ENCODE measurements around the gene NOL3. TPM values are rescaled to one million over a fixed set of nuclear protein-coding genes. Genes with fewer than 3 reads are reported as not detected.

NOL3 gene
- total RNA-seq, 1 donor from 2014 or later: 53.5 TPM

Other genes starting within 250 kb of the NOL3 start
- 0.95 and 1.1 TPM in 2 replicates for gene RRAD, start 245.0 kb upstream of the NOL3 start, total RNA-seq
- 119 and 126 TPM in 2 replicates for gene CIAO2B, start 236.1 kb upstream of the NOL3 start, total RNA-seq
- 41.1 and 46.0 TPM in 2 replicates for gene CES2, start 235.0 kb upstream of the NOL3 start, total RNA-seq
- gene CES3, start 209.3 kb upstream of the NOL3 start, total RNA-seq: 9.0 and 9.6 TPM in 2 replicates
- 48.9 and 54.4 TPM in 2 replicates for gene CES4A, start 181.9 kb upstream of the NOL3 start, total RNA-seq
- gene CBFB, start 141.4 kb upstream of the NOL3 start, total RNA-seq: 216 and 221 TPM in 2 replicates
- 19.6 and 19.9 TPM in 2 replicates for gene PHAF1, start 60.6 kb upstream of the NOL3 start, total RNA-seq
- 15.1 and 16.7 TPM in 2 replicates for gene B3GNT9, start 19.5 kb upstream of the NOL3 start, total RNA-seq
- gene TRADD, start 10.6 kb upstream of the NOL3 start, total RNA-seq: 85.9 and 89.9 TPM in 2 replicates
- gene FBXL8, start 10.6 kb upstream of the NOL3 start, total RNA-seq: 54.5 and 57.3 TPM in 2 replicates
- 98.7 and 111 TPM in 2 replicates for gene HSF4, start 5.8 kb upstream of the NOL3 start, total RNA-seq
- gene MATCAP1, start 13.4 kb downstream of the NOL3 start, total RNA-seq: 79.1 and 79.7 TPM in 2 replicates
- 0.42 and 0.61 TPM in 2 replicates for gene EXOC3L1, start 19.6 kb downstream of the NOL3 start, total RNA-seq
- 137 and 146 TPM in 2 replicates for gene E2F4, start 21.6 kb downstream of the NOL3 start, total RNA-seq
- 8.0 and 8.9 TPM in 2 replicates for gene ELMO3, start 28.6 kb downstream of the NOL3 start, total RNA-seq
- gene TMEM208, start 56.6 kb downstream of the NOL3 start, total RNA-seq: 52.6 and 52.9 TPM in 2 replicates
- 104 and 106 TPM in 2 replicates for gene FHOD1, start 76.9 kb downstream of the NOL3 start, total RNA-seq
- gene SLC9A5, start 78.4 kb downstream of the NOL3 start, total RNA-seq: 3.5 and 3.7 TPM in 2 replicates
- 23.0 and 25.4 TPM in 2 replicates for gene PLEKHG4, start 109.0 kb downstream of the NOL3 start, total RNA-seq
- 0.10 TPM in 1 of 2 replicates, not detected in the other for gene KCTD19, start 156.2 kb downstream of the NOL3 start, total RNA-seq
- gene LRRC36, start 156.3 kb downstream of the NOL3 start, total RNA-seq: 0.51 TPM in 1 of 2 replicates, not detected in the other
- not detected in 2 replicates for gene TPPP3, start 223.0 kb downstream of the NOL3 start, total RNA-seq
- gene ZDHHC1, start 245.9 kb downstream of the NOL3 start, total RNA-seq: 0.15 and 0.42 TPM in 2 replicates